Tibial artery (tissue), 4 donors: ENCODE data around the gene MIEF1.

Source experiments
- DNase-seq, 2 donors: peaks; one replicate each; pipeline ENCODE4 v3.0.0-alpha.2; 2019
- H3K27ac ChIP-seq, 2 donors: fragments of 200-600 bp; sonication (generic) in 1 of 2; 1 replicate in 1 of 2; 2 replicates in 1 of 2; pipeline ENCODE4 v1.5.1; 2018 to 2019; ENCODE audit warnings: mild to moderate bottlenecking in 1 of 2
- H3K27me3 ChIP-seq, 2 donors: fragments of 200-600 bp; sonication (generic) in 1 of 2; one replicate each; pipeline versions ENCODE4 v1.5.1 to v1.6.0; 2016 to 2019
- H3K36me3 ChIP-seq, 3 donors: fragments of 200-600 bp; sonication (generic) in 2 of 3; one replicate each; pipeline ENCODE4 v1.5.1; 2016 to 2019; ENCODE audit warnings: mild to moderate bottlenecking in 2 of 3
- H3K4me1 ChIP-seq, 4 donors: fragments of 200-600 bp; sonication (generic) in 2 of 4; 1 replicate in 3 of 4; 2 replicates in 1 of 4; pipeline ENCODE4 v1.5.1; 2016 to 2019
- H3K4me3 ChIP-seq, 2 donors: fragments of 200-600 bp; sonication (generic) in 1 of 2; 1 replicate in 1 of 2; 2 replicates in 1 of 2; pipeline ENCODE4 v1.5.1; 2018 to 2019; ENCODE audit warnings: mild to moderate bottlenecking in 2 of 2
- H3K9me3 ChIP-seq, 3 donors: fragments of 200-600 bp; sonication (generic) in 1 of 3; one replicate each; pipeline ENCODE4 v1.5.1; 2016 to 2019
- CTCF ChIP-seq, 2 experiments: fragments of 200-600 bp in 1 of 2; fragments of 450-650 bp in 1 of 2; IDR thresholded peaks; one replicate each; pipeline ENCODE4 v1.5.1; 2017 to 2019; ENCODE audit warnings: antibody characterized with exemption in 2 of 2, mild to moderate bottlenecking in 1 of 2, moderate library complexity in 1 of 2
- intact Hi-C: fragments of 100-400 bp; cut with DNase I; formaldehyde crosslinking; loops from one replicate; pipeline ENCODE4 v1.15.0; 2023; ENCODE audit warnings: low total_unique reads

MIEF1 gene

GRCh38 chr22:39558254-39558727, 56.2 kb downstream of the MIEF1 start:
- TF ChIP-seq CTCF (IDR thresholded peaks at IDR 0.05): no peak
- no peaks in the 10 kb centered on the region for H3K9me3 ChIP-seq
- peaks cover 0 to 25% (median 12%) of the 10 kb centered on the region in 4 donors for H3K4me1 ChIP-seq
- H3K36me3 ChIP-seq: no peaks in the 10 kb centered on the region
- intact Hi-C loops: no loop called here
- peaks cover 0 to 85% of the 10 kb centered on the region in 2 donors for H3K27me3 ChIP-seq
- DNase-seq: no peak
- peak overlapping the region in 1 of 2 donors; percentile 0 for H3K4me3 ChIP-seq
- H3K27ac ChIP-seq: no peak overlapping the region

- no peak overlapping the region for H3K27ac ChIP-seq
- H3K4me1 ChIP-seq: peaks cover 0 to 25% (median 12%) of the 10 kb centered on the region in 4 donors
- no peaks in the 10 kb centered on the region for H3K9me3 ChIP-seq
- H3K36me3 ChIP-seq: no peaks in the 10 kb centered on the region
- H3K4me3 ChIP-seq: no peak overlapping the region
- DNase-seq: no peak
- no peak for TF ChIP-seq CTCF (IDR thresholded peaks at IDR 0.05)
- intact Hi-C loops: no loop called here
- peaks cover 0 to 89% of the 10 kb centered on the region in 2 donors for H3K27me3 ChIP-seq
Measured at GRCh38 chr22:39558950-39559349, 56.9 kb downstream of the MIEF1 start.

GRCh38 chr22:39559456-39560105, 57.5 kb downstream of the MIEF1 start:
- Histone ChIP-seq H3K27ac (no peak overlapping the region), H3K4me3 (no peak overlapping the region), H3K9me3 (no peaks in the 10 kb centered on the region), H3K4me1 (peaks cover 0 to 25% (median 12%) of the 10 kb centered on the region in 4 donors), H3K27me3 (peaks cover 0 to 91% of the 10 kb centered on the region in 2 donors), H3K36me3 (no peaks in the 10 kb centered on the region)
- DNase-seq: no peak
- no peak for TF ChIP-seq CTCF (IDR thresholded peaks at IDR 0.05)
- intact Hi-C loops: no loop called here

GRCh38 chr22:39560127-39560526, 58.0 kb downstream of the MIEF1 start:
- Histone ChIP-seq H3K27ac (no peak overlapping the region), H3K9me3 (no peaks in the 10 kb centered on the region), H3K36me3 (no peaks in the 10 kb centered on the region), H3K27me3 (peaks cover 0 to 96% of the 10 kb centered on the region in 2 donors), H3K4me3 (no peak overlapping the region), H3K4me1 (peaks cover 0 to 25% (median 12%) of the 10 kb centered on the region in 4 donors)
- intact Hi-C loops: no loop called here
- TF ChIP-seq CTCF (IDR thresholded peaks at IDR 0.05): no peak
- no peak for DNase-seq

GRCh38 chr22:39562839-39563489, 60.9 kb downstream of the MIEF1 start:
- Histone ChIP-seq H3K27me3 (peaks cover 0 to 80% of the 10 kb centered on the region in 2 donors), H3K27ac (no peak overlapping the region), H3K4me1 (peaks cover 0 to 17% (median 7%) of the 10 kb centered on the region in 4 donors), H3K9me3 (no peaks in the 10 kb centered on the region), H3K4me3 (no peak overlapping the region), H3K36me3 (no peaks in the 10 kb centered on the region)
- intact Hi-C loops: no loop called here
- DNase-seq: no peak
- TF ChIP-seq CTCF (IDR thresholded peaks at IDR 0.05): no peak
